Measurements from ENCODE around the gene OXNAD1. TPM values are rescaled to one million over a fixed set of nuclear protein-coding genes. Genes with fewer than 3 reads are reported as not detected.
A peak's percentile ranks its signal among the peaks of the same experiment; 100 is the strongest.

The OXNAD1 gene
- total and polyA plus RNA-seq, 2 of the 13 experiments (the other 11 are each of a cell fraction or from before 2014, with no cell fraction given), result 9.9 to 18.8 TPM

- TF ChIP-seq, protein P1, sequence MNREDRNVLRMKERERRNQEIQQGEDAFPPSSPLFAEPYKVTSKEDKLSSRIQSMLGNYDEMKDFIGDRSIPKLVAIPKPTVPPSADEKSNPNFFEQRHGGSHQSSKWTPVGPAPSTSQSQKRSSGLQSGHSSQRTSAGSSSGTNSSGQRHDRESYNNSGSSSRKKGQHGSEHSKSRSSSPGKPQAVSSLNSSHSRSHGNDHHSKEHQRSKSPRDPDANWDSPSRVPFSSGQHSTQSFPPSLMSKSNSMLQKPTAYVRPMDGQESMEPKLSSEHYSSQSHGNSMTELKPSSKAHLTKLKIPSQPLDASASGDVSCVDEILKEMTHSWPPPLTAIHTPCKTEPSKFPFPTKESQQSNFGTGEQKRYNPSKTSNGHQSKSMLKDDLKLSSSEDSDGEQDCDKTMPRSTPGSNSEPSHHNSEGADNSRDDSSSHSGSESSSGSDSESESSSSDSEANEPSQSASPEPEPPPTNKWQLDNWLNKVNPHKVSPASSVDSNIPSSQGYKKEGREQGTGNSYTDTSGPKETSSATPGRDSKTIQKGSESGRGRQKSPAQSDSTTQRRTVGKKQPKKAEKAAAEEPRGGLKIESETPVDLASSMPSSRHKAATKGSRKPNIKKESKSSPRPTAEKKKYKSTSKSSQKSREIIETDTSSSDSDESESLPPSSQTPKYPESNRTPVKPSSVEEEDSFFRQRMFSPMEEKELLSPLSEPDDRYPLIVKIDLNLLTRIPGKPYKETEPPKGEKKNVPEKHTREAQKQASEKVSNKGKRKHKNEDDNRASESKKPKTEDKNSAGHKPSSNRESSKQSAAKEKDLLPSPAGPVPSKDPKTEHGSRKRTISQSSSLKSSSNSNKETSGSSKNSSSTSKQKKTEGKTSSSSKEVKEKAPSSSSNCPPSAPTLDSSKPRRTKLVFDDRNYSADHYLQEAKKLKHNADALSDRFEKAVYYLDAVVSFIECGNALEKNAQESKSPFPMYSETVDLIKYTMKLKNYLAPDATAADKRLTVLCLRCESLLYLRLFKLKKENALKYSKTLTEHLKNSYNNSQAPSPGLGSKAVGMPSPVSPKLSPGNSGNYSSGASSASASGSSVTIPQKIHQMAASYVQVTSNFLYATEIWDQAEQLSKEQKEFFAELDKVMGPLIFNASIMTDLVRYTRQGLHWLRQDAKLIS (CRISPR knock-in tag; IDR thresholded peaks at IDR 0.05), result no peak
- TF ChIP-seq, protein P2, sequence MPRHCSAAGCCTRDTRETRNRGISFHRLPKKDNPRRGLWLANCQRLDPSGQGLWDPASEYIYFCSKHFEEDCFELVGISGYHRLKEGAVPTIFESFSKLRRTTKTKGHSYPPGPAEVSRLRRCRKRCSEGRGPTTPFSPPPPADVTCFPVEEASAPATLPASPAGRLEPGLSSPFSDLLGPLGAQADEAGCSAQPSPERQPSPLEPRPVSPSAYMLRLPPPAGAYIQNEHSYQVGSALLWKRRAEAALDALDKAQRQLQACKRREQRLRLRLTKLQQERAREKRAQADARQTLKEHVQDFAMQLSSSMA (CRISPR knock-in tag; IDR thresholded peaks at IDR 0.05), result no peak
- TF ChIP-seq KMT2B (CRISPR knock-in tag; IDR thresholded peaks at IDR 0.05) (peak; percentile 97), ZNF572 (CRISPR knock-in tag; IDR thresholded peaks at IDR 0.05) (no peak), SRSF4 (IDR thresholded peaks at IDR 0.05; ENCODE audit: low read depth, low read length, poor library complexity, severe bottlenecking) (no peak), CBX1 (IDR thresholded peaks at IDR 0.05; ENCODE audit: low read depth) (peak; percentile 49), NFE2L1 (CRISPR knock-in tag; IDR thresholded peaks at IDR 0.05; ENCODE audit: borderline replicate concordance) (no peak), ERF (CRISPR knock-in tag; IDR thresholded peaks at IDR 0.05) (peak; percentile 67; the same call in 1 of the 2 replicates), ZSCAN31 (CRISPR knock-in tag; IDR thresholded peaks at IDR 0.05; ENCODE audit: low read depth) (0 out of 2 replicates have a peak, but pooled peaks have one; percentile 23), SP5 (CRISPR knock-in tag; IDR thresholded peaks at IDR 0.05; ENCODE audit: borderline replicate concordance, low read depth) (peak; percentile 39; the same call in 1 of the 2 replicates), KDM2A (CRISPR knock-in tag; IDR thresholded peaks at IDR 0.05; ENCODE audit: borderline replicate concordance, low read depth) (peak; percentile 86), ARID2 (CRISPR knock-in tag; IDR thresholded peaks at IDR 0.05; ENCODE audit: borderline replicate concordance) (no peak), ZNF761 (CRISPR knock-in tag; conservative IDR thresholded peaks at IDR 0.05) (peak; percentile 82; the same call in 1 of the 2 replicates), XBP1 (CRISPR knock-in tag; IDR thresholded peaks at IDR 0.05) (no peak), ZSCAN9 (CRISPR knock-in tag; IDR thresholded peaks at IDR 0.05; ENCODE audit: borderline replicate concordance) (no peak), ZNF660 (CRISPR knock-in tag; IDR thresholded peaks at IDR 0.05; ENCODE audit: borderline replicate concordance, low read depth) (no peak), JARID2 (CRISPR knock-in tag; IDR thresholded peaks at IDR 0.05; ENCODE audit: insufficient replicate concordance) (no peak), PTBP1 (IDR thresholded peaks at IDR 0.05; ENCODE audit: low read depth, low read length, poor library complexity, severe bottlenecking) (no peak), SIX4 (CRISPR knock-in tag; IDR thresholded peaks at IDR 0.05) (no peak), MEIS1 (CRISPR knock-in tag; IDR thresholded peaks at IDR 0.05; ENCODE audit: borderline replicate concordance) (0 out of 2 replicates have a peak, but pooled peaks have one; percentile 58)
- TF ChIP-seq, protein P3, sequence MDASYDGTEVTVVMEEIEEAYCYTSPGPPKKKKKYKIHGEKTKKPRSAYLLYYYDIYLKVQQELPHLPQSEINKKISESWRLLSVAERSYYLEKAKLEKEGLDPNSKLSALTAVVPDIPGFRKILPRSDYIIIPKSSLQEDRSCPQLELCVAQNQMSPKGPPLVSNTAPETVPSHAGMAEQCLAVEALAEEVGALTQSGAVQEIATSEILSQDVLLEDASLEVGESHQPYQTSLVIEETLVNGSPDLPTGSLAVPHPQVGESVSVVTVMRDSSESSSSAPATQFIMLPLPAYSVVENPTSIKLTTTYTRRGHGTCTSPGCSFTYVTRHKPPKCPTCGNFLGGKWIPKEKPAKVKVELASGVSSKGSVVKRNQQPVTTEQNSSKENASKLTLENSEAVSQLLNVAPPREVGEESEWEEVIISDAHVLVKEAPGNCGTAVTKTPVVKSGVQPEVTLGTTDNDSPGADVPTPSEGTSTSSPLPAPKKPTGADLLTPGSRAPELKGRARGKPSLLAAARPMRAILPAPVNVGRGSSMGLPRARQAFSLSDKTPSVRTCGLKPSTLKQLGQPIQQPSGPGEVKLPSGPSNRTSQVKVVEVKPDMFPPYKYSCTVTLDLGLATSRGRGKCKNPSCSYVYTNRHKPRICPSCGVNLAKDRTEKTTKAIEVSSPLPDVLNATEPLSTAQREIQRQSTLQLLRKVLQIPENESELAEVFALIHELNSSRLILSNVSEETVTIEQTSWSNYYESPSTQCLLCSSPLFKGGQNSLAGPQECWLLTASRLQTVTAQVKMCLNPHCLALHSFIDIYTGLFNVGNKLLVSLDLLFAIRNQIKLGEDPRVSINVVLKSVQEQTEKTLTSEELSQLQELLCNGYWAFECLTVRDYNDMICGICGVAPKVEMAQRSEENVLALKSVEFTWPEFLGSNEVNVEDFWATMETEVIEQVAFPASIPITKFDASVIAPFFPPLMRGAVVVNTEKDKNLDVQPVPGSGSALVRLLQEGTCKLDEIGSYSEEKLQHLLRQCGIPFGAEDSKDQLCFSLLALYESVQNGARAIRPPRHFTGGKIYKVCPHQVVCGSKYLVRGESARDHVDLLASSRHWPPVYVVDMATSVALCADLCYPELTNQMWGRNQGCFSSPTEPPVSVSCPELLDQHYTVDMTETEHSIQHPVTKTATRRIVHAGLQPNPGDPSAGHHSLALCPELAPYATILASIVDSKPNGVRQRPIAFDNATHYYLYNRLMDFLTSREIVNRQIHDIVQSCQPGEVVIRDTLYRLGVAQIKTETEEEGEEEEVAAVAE (CRISPR knock-in tag; IDR thresholded peaks at IDR 0.05; ENCODE audit: borderline replicate concordance), result peak; percentile 95
Measured at GRCh38 chr3:16264708-16265454, at the start of gene OXNAD1, which contains the start of gene DPH3 (continued).

Data from HepG2 (cell line).